CD4-positive, alpha-beta T cell treated with Interleukin-17A for 1 hour (primary cell): ENCODE results near the gene KRTAP10-4.
"Not testable (repeated sequence)": the region's sequence is repeated elsewhere in the genome, so short reads cannot be mapped to it uniquely, and the experiment has no call there.

ENCODE experiments used
- DNase-seq: peaks from one replicate; pipeline ENCODE4 v3.0.0-alpha.2; 2020

KRTAP10-4 gene

GRCh38 chr21:44580231-44580821 is 6.8 kb downstream of the KRTAP10-4 start, which contains the start of gene KRTAP10-5:
TSS of gene KRTAP10-5 (minus strand) at chr21:44580604. CDS start at chr21:44580578, 26 bp downstream.
- not testable (repeated sequence) for DNase-seq

GRCh38 chr21:44581158-44581557 is 7.6 kb downstream of the KRTAP10-4 start:
- DNase-seq, result no peak

GRCh38 chr21:44582055-44582454 is 8.5 kb downstream of the KRTAP10-4 start:
- no peak for DNase-seq

- DNase-seq, result no peak
These were observed 9.7 kb downstream of the KRTAP10-4 start for GRCh38 chr21:44583089-44583799.

GRCh38 chr21:44583800-44584147 is 10.2 kb downstream of the KRTAP10-4 start:
- DNase-seq, result peak; percentile 25

GRCh38 chr21:44585892-44586291 is 12.4 kb downstream of the KRTAP10-4 start:
- DNase-seq, result no peak

- no peak for DNase-seq
These were observed 15.6 kb downstream of the KRTAP10-4 start for GRCh38 chr21:44589094-44589493.

DNA sequence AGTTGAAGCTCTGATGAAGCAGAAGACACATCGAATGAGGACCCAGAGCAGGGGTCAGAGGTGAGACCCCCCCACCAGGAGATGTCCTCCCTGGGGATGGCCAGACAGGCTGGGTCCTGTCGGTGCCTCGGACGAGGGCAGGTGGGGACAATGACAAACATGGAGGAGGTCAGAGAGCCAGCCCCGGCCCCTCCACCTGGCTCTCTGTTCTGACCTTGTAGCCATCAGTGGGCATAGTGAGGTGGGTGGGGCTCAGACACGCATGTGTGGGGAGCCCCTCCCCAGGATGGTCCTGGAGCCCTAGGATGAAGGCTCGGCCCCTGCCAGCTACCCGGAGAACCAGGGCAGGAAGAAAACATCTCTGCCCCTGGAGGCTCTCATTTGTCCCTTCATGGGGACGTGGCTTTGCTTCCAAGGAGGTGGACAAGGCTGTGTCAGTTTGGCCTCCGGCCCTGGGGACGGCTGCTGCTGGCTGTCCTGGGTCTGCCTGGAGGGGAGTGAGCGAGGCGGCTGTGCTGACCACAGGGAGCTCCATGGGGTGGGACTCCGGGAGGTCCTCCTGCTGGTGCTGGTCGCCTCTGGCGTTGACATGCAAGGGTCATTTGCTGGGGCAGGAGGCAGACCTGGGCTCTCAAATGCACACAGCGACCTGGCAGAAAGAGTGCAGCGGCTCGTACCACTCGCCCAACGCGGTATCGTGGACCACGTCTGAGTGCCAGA is 16.2 kb downstream of the KRTAP10-4 start:
- no peak for DNase-seq

GRCh38 chr21:44590311-44590721 is 16.8 kb downstream of the KRTAP10-4 start:
- no peak for DNase-seq

DNA sequence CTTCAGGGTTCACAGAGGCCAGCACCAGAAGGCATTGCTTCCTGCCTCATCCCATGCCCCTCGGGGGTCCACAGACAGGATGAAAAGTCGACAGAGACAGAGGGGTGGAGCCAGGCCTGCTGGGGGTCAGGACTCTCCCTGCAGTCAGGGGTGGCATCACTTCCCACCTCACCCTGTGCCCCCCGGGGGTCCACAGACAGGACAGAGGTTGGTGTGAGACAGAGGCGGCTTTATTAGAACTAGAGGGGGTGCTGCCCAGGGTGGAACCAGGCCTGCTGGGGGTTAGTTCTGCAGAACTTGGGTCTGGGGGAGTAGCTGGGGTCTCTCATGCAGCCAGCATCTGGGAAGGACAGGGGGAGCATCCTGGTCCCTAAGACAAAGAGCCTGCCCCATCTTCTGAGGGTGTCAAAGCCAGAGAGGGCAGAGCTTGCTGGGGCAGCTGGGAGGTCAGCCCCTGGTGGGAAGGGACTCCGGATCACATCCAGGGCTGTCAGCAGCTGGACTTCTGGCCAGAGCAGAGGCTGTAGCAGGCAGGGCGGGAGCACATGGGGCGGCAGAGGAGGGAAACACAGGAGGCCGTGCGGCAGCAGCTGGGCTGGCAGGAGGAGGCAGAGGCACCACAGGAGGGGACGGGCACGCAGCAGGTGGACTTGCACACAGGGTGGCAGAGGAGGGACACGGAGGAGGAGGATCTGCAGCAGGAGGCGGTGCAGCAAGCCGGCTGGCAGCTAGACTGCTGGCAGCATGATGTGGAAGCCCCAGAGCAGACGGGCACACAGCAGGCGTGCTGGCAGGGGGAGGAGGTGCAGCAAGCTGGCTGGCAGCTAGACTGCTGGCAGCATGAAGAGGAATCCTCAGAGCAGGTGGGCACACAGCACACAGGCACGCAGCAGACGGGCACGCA is 17.6 kb downstream of the KRTAP10-4 start:
- DNase-seq, result not testable (repeated sequence)

DNA sequence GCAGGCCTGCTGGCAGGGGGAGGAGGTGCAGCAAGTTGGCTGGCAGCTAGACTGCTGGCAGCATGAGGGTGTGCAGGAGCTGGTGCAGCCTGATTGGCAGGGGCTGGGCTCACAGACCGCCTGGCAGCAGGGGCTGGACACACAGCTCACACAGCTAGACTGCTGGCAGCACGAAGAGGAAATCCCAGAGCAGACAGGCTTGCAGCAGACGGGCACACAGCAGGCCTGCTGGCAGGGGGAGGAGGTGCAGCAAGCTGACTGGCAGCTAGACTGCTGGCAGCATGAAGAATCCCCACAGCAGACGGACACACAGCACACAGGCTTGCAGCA is 18.2 kb downstream of the KRTAP10-4 start:
- DNase-seq, result not testable (repeated sequence)

DNA sequence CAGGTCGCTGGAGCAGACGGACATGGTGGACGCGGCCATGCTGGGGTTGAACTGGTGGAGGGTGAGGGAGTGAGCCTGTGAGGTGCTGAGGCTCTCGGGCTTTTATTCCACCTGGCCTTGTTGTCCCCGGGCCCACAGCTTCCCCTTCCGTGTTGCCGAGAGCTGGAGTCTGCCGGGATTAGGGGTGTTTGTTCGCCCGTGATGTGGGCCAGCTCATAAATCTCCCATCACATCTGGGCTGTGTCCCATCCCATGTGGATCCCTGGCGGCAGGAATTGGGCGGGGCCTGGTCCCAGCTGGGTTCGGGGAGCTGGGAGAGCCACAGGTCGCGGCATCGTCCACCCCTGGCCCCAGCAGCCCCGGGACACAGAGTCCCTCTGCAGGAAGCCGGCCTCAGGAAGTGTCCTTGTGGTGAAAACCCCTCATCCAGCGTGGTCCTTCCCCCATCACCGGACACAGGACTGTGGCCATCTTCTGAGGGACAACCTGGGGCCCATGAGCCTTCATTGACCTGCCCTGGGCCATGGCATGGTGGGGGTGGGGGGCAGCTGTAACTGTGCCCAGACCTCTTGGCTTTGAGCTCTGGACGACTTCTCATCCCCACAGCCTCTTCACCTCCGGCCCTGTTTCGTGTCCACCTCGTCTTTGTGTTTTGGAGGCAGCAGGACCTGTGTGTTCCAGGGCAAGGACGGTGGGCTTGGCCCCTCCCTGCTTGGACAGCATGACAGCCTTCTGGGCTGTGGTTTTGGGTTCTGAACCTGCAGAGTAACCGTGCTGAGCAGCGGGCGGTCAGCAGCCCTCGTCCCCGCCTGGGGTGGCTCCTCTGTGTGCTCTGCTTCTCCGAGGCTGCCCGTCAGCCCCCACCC is 19.1 kb downstream of the KRTAP10-4 start, which contains the start of gene KRTAP10-6:
Gene KRTAP10-6, minus strand, starts transcription at position 60 of the 866 bp plus-strand sequence. Its CDS starts 21 bp downstream, at position 39.
- DNase-seq, result no peak

GRCh38 chr21:44593598-44594405 is 20.3 kb downstream of the KRTAP10-4 start:
- DNase-seq, result no peak

GRCh38 chr21:44594406-44594916 is 20.9 kb downstream of the KRTAP10-4 start:
- no peak for DNase-seq

DNA sequence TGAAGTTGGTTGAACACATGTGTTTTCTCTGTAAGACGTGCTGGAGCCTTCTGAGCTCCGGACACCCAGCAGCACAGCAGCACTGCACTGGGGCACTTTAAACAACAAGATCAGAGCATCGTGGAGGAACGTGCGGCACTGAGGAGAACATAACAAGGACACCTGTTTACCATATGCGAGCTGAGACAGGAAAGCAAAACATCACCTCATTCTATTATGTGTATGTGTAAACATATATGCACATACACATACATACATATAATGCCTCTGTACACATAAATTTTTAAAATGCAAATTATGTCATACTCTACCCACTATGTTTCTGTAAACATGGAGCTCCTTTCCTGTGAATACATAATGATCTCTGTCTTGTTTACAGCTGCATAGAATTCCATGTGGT is 22.0 kb downstream of the KRTAP10-4 start:
- no peak for DNase-seq

DNA sequence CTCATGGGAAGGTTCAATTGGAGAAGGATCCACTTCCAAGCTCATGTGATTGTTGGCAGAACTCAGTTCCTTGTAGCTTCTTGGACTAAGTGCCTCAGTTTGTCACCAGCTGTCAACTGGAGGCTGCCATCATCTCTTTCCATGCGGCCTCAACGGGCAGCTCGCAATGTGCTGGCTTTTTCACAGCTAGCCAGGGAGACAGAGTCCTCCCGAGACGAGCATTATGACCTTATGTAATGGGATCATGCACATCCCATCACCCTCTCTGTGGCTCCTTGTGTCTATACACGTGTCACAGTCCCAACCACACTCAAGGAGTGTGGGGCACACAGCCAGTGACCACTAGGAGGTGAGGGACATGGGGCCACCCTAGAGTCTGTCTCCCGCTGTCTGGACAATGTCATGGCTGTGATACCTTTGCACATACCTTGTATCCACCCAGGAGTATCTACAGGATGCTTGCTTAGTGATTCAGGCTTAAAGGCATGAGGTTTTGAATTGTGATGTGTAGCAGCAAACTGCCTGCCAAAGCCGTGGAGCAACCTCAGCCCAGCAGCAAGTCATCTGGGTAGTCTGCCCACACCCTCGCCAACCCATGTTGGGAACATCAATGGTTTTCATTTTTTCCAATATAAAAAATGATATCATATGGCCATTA is 22.7 kb downstream of the KRTAP10-4 start:
- DNase-seq, result no peak

DNA sequence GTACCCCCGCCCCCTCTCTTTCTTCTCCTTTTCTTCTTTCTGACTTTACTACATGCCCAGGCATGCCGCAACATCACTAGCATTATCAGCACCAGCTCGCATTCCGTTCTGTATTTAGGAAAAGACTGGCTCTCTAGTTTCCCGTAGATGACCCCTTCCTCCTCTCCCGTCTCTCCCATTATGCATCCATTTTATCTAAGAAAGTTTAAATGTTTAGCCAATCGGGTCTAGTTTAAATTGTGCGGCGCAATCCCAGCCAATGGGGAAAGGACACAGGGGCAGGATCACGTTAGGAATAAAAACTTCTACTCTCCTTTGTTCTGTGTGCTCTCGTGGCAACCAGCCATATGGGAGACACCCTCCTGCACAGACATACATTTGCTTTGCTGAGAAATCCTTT is 24.5 kb downstream of the KRTAP10-4 start:
- DNase-seq, result no peak

DNA sequence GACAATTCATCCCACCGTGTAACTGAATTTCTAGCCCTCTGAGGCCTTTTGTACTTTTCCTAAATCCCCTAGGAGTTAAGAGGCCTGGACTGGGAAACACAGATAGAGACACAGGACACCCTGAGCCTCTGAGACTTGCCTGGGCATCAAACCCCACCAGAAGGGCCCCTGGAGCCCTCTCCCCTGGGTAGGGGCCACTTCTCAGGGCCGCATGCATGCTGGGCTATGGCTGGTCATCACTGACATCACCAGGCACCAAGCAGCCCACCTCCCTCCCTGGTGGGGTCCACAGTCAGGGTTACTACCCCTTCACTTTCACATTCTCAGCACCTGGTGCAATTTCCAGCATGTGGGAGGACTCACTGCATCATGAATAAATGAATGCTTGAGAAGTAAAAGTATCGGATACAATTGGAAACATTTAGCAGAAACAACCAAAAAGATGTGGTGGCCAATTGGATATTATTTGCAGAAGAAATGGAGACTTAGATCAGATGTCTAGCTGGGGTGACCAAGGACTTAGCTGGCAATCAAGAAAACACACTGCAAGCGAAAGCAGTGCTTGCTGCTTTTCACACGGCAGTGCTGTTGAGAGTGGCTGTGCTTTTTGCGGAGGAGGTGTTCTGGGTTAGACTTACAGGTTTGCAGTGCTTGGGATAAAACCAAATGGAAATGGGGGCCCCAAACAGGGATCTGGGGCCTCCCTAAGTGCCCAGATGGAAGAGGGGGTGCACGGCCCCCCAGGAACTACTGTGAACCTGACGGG is 25.9 kb downstream of the KRTAP10-4 start:
- DNase-seq, result no peak
